WTC11 (cell line): ENCODE data around the gene MAN2B1. TPM values are rescaled to one million over a fixed set of nuclear protein-coding genes. Genes with fewer than 3 reads are reported as not detected.
A peak's percentile ranks its signal among the peaks of the same experiment; 100 is the strongest.

Experiments used
- ATF2 ChIP-seq: sonication (generic); formaldehyde crosslinking; IDR thresholded peaks from 2 replicates; pipeline ENCODE4 v1.8.1; 2022; ENCODE audit warnings: low read depth, missing genetic modification reagents, borderline replicate concordance
- CBFB ChIP-seq: sonication (generic); formaldehyde crosslinking; IDR thresholded peaks from 2 replicates; pipeline ENCODE4 v1.8.1; 2022; ENCODE audit warnings: mild to moderate bottlenecking, low read depth, missing genetic modification reagents
- CREB1 ChIP-seq: sonication (generic); formaldehyde crosslinking; IDR thresholded peaks from 2 replicates; pipeline ENCODE4 v1.8.0; 2023; ENCODE audit warnings: mild to moderate bottlenecking, missing genetic modification reagents
- ELF4 ChIP-seq: sonication (generic); formaldehyde crosslinking; IDR thresholded peaks from 2 replicates; pipeline ENCODE4 v1.8.1; 2022; ENCODE audit warnings: low read depth, mild to moderate bottlenecking, moderate library complexity, missing genetic modification reagents
- FOXK1 ChIP-seq: sonication (generic); formaldehyde crosslinking; IDR thresholded peaks from 2 replicates; pipeline ENCODE4 v1.8.0; 2022; ENCODE audit warnings: mild to moderate bottlenecking, moderate library complexity, missing genetic modification reagents
- GRHL2 ChIP-seq: fragments of 250-450 bp; sonication (Bioruptor Pico); IDR thresholded peaks from 2 replicates; pipeline ENCODE4 v1.8.0; 2022; ENCODE audit warnings: mild to moderate bottlenecking, moderate library complexity; ENCODE audit not compliant: insufficient replicate concordance, severe bottlenecking
- MAX ChIP-seq: sonication (generic); formaldehyde crosslinking; IDR thresholded peaks from 2 replicates; pipeline ENCODE4 v1.8.0; 2022; ENCODE audit warnings: mild to moderate bottlenecking, missing genetic modification reagents
- OVOL2 ChIP-seq: fragments of 250-450 bp; sonication (Bioruptor Pico); IDR thresholded peaks from 2 replicates; pipeline ENCODE4 v1.9.0; 2021; ENCODE audit warnings: mild to moderate bottlenecking, borderline replicate concordance
- PRRX2 ChIP-seq: fragments of 250-450 bp; sonication (Bioruptor Pico); IDR thresholded peaks from 2 replicates; pipeline ENCODE4 v1.8.0; 2021; ENCODE audit warnings: mild to moderate bottlenecking
- RORB ChIP-seq: fragments of 250-450 bp; sonication (Bioruptor Pico); IDR thresholded peaks from 2 replicates; pipeline ENCODE4 v1.9.0; 2021; ENCODE audit warnings: mild to moderate bottlenecking
- SMAD3 ChIP-seq: sonication (generic); formaldehyde crosslinking; IDR thresholded peaks from 2 replicates; pipeline ENCODE4 v1.8.0; 2022; ENCODE audit warnings: missing genetic modification reagents, mild to moderate bottlenecking, borderline replicate concordance
- SMAD4 ChIP-seq: sonication (generic); formaldehyde crosslinking; IDR thresholded peaks from 2 replicates; pipeline ENCODE4 v1.8.0; 2022; ENCODE audit warnings: mild to moderate bottlenecking, missing genetic modification reagents
- SP1 ChIP-seq: sonication (generic); formaldehyde crosslinking; conservative IDR thresholded peaks from 2 replicates; pipeline ENCODE4 v1.8.1; 2022; ENCODE audit warnings: missing genetic modification reagents
- TP53 ChIP-seq: sonication (generic); formaldehyde crosslinking; IDR thresholded peaks from 2 replicates; pipeline ENCODE4 v1.8.1; 2023; ENCODE audit warnings: mild to moderate bottlenecking, missing genetic modification reagents
- USF2 ChIP-seq: sonication (generic); formaldehyde crosslinking; IDR thresholded peaks from 2 replicates; pipeline ENCODE4 v1.8.1; 2023; ENCODE audit warnings: mild to moderate bottlenecking, missing genetic modification reagents, moderate library complexity
- ZBTB43 ChIP-seq: sonication (generic); formaldehyde crosslinking; IDR thresholded peaks from 2 replicates; pipeline ENCODE4 v1.8.1; 2023; ENCODE audit warnings: mild to moderate bottlenecking, missing genetic modification reagents
- ZNF121 ChIP-seq: sonication (generic); formaldehyde crosslinking; IDR thresholded peaks from 2 replicates; pipeline ENCODE4 v1.8.0; 2023; ENCODE audit warnings: missing genetic modification reagents
- ZNF512 ChIP-seq: sonication (generic); formaldehyde crosslinking; IDR thresholded peaks from 2 replicates; pipeline ENCODE4 v1.8.1; 2022; ENCODE audit warnings: missing genetic modification reagents, borderline replicate concordance
- total RNA-seq: library from RNA; stranded (reverse); gene quantifications from 3 replicates; pipeline ENCODE4 v1.2.3, GENCODE V29; 2021
- TF ChIP-seq, protein P1 (sequence below): fragments of 250-450 bp; sonication (Bioruptor Pico); IDR thresholded peaks from 2 replicates; pipeline ENCODE4 v2.1.2; 2022; ENCODE audit warnings: mild to moderate bottlenecking, moderate library complexity
- TF ChIP-seq, protein P2 (sequence below): sonication (generic); formaldehyde crosslinking; IDR thresholded peaks from 2 replicates; pipeline ENCODE4 v1.8.1; 2022; ENCODE audit warnings: mild to moderate bottlenecking, moderate library complexity, missing genetic modification reagents
- TF ChIP-seq, protein P3 (sequence below): sonication (generic); formaldehyde crosslinking; IDR thresholded peaks from 2 replicates; pipeline ENCODE4 v1.8.1; 2022; ENCODE audit warnings: mild to moderate bottlenecking, missing genetic modification reagents, moderate library complexity, borderline replicate concordance

The MAN2B1 gene
- total RNA-seq, 1 experiment from 2014 or later: 73.4 TPM

DNA sequence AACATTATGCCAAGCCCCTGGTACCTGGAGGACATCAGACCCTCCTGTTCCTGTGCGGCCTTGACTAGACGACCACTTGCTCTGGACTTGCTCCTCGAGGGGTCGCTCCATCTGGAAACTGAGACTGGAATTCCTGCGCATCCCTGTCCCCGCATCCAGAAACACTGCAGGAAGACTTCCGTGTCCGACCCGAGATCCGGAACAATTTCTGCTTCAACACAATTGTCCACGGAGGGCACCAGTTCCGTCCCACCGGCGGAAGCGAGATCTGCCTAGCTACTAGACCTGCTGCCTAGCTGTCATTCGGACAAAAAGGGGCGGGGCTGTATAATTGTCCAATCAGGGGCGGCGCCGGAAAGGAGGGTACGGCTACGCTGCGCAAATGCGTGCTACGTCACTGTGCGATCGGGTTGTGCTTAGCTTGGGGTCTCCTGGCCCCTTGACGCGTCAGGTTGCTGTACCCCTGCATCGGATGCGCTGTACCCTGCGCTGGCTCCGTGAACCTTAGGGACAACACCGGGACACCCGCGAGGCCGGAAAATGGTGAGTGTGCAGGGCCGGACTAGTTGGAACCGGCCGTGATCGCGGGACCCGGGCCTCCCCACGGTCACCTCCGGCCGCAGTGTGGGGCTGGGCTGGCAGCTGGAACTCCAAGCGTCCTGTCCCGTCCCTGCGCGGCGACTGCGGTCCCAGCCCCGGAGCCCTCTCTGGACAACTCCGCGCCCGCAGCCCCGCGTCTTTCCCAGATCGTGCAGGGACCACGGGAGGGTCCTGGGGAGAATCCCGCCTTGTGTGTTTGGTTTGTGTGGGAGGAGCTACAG lies 55.8 kb downstream of the MAN2B1 start, which contains the start of the genes ZNF490 and ZNF791 (continued):
- TF ChIP-seq, protein P1, sequence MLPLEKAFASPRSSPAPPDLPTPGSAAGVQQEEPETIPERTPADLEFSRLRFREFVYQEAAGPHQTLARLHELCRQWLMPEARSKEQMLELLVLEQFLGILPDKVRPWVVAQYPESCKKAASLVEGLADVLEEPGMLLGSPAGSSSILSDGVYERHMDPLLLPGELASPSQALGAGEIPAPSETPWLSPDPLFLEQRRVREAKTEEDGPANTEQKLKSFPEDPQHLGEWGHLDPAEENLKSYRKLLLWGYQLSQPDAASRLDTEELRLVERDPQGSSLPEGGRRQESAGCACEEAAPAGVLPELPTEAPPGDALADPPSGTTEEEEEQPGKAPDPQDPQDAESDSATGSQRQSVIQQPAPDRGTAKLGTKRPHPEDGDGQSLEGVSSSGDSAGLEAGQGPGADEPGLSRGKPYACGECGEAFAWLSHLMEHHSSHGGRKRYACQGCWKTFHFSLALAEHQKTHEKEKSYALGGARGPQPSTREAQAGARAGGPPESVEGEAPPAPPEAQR (CRISPR knock-in tag): no peak
- TF ChIP-seq PRRX2 (no peak), ZNF121 (no peak), ELF4 (CRISPR knock-in tag) (no peak), RORB (CRISPR knock-in tag) (no peak), ZBTB43 (CRISPR knock-in tag) (no peak), ATF2 (no peak), SP1 (CRISPR knock-in tag) (peak; percentile 72), USF2 (CRISPR knock-in tag) (no peak), CREB1 (CRISPR knock-in tag) (0 out of 2 replicates have a peak, but pooled peaks have one; percentile 45), CBFB (no peak), SMAD4 (CRISPR knock-in tag) (no peak), OVOL2 (no peak), GRHL2 (CRISPR knock-in tag) (no peak), MAX (peak; percentile 76), ZNF512 (CRISPR knock-in tag) (no peak), FOXK1 (CRISPR knock-in tag) (peak; percentile 67), TP53 (no peak), SMAD3 (CRISPR knock-in tag) (no peak)
- TF ChIP-seq, protein P2, sequence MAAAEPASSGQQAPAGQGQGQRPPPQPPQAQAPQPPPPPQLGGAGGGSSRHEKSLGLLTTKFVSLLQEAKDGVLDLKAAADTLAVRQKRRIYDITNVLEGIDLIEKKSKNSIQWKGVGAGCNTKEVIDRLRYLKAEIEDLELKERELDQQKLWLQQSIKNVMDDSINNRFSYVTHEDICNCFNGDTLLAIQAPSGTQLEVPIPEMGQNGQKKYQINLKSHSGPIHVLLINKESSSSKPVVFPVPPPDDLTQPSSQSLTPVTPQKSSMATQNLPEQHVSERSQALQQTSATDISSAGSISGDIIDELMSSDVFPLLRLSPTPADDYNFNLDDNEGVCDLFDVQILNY (CRISPR knock-in tag): peak; percentile 33; the same call in 1 of the 2 replicates
- TF ChIP-seq, protein P3, sequence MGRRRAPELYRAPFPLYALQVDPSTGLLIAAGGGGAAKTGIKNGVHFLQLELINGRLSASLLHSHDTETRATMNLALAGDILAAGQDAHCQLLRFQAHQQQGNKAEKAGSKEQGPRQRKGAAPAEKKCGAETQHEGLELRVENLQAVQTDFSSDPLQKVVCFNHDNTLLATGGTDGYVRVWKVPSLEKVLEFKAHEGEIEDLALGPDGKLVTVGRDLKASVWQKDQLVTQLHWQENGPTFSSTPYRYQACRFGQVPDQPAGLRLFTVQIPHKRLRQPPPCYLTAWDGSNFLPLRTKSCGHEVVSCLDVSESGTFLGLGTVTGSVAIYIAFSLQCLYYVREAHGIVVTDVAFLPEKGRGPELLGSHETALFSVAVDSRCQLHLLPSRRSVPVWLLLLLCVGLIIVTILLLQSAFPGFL (CRISPR knock-in tag): no peak
